Stomach (tissue), 19 donors: ENCODE results near the gene TM7SF3. TPM values are rescaled to one million over a fixed set of nuclear protein-coding genes. Genes with fewer than 3 reads are reported as not detected.

Experiments used
- DNase-seq, 2 donors: peaks; one replicate each; pipeline versions ENCODE4 v3.0.0 to v3.0.0-alpha.2; 2013 to 2019
- H3K27ac ChIP-seq, 5 donors: fragments of 200-600 bp in 4 of 5; sonication (generic) in 4 of 5; one replicate each; pipeline ENCODE4 v1.5.1; 2013 to 2019; ENCODE audit warnings: mild to moderate bottlenecking in 1 of 5, moderate library complexity in 1 of 5
- H3K27me3 ChIP-seq, 3 donors: fragments of 200-600 bp; sonication (generic); one replicate each; pipeline ENCODE4 v1.5.1; 2017 to 2019; ENCODE audit warnings: mixed run types in 1 of 3
- H3K36me3 ChIP-seq, 4 donors: fragments of 200-600 bp; sonication (generic); 1 replicate in 3 of 4; 2 replicates in 1 of 4; pipeline ENCODE4 v1.5.1; 2016 to 2019
- H3K4me1 ChIP-seq, 4 donors: fragments of 200-600 bp; sonication (generic); one replicate each; pipeline ENCODE4 v1.5.1; 2016 to 2019
- H3K4me3 ChIP-seq, 4 donors: fragments of 200-600 bp; sonication (generic) in 3 of 4; one replicate each; pipeline ENCODE4 v1.5.1; 2016 to 2019; ENCODE audit warnings: mild to moderate bottlenecking in 1 of 4
- H3K9me3 ChIP-seq, 4 donors: fragments of 200-600 bp; sonication (generic); one replicate each; pipeline ENCODE4 v1.5.1; 2016 to 2019
- EP300 ChIP-seq: sonication (generic); formaldehyde crosslinking; IDR thresholded peaks from one replicate; pipeline ENCODE4 v1.6.1; 2017; ENCODE audit warnings: antibody characterized with exemption
- POLR2A ChIP-seq, 4 donors: fragments of 450-650 bp; IDR thresholded peaks; one replicate each; pipeline ENCODE4 v1.6.1; 2016; ENCODE audit warnings: antibody characterized with exemption in 4 of 4, control low read depth in 2 of 4, mild to moderate bottlenecking in 1 of 4, moderate library complexity in 1 of 4
- POLR2AphosphoS5 ChIP-seq, 3 donors: sonication (generic); formaldehyde crosslinking; IDR thresholded peaks; one replicate each; pipeline ENCODE4 v1.6.1; 2016; ENCODE audit warnings: antibody characterized with exemption in 3 of 3
- WGBS, 5 donors: extraction: QIAGEN DNeasy Blood & Tissue Kit in 3 of 5; methylation state at CpG; one replicate each; pipeline versions ENCODE4 v1.1.5 to v1.1.7; 2013 to 2018; 5-methylcytosine and 5-hydroxymethylcytosine counted together
- intact Hi-C: fragments of 100-400 bp; cut with DNase I; formaldehyde crosslinking; loops from one replicate; pipeline ENCODE4 v1.15.1; 2023; ENCODE audit warnings: low total_unique reads
- long read RNA-seq, 10 donors: transcript quantifications; one replicate each; lab custom pipeline, GENCODE V29; 2026
- polyA plus RNA-seq, 3 donors: library from polyadenylated mRNA; stranded (reverse); fragments of 200-250 nt; gene quantifications; one replicate each; pipeline ENCODE4 v1.2.3, GENCODE V29; 2013
- total RNA-seq, 5 donors: library from RNA; depleted of rRNA; stranded (reverse); fragments of >200 nt; gene quantifications; one replicate each; pipeline versions ENCODE4 v1.1.0 to v1.2.3, GENCODE V29; 2014 to 2016
- TF ChIP-seq, protein P1 (sequence below), 7 experiments: fragments of 450-650 bp in 4 of 7; fragments of 200-600 bp in 3 of 7; sonication (generic) in 3 of 7; IDR thresholded peaks; one replicate each; pipeline ENCODE4 v1.5.1; 2016 to 2019; ENCODE audit warnings: antibody characterized with exemption in 7 of 7, control low read depth in 2 of 7, mild to moderate bottlenecking in 1 of 7
- donor health status: healthy with polysubstance abuse.
- donor health status: Bipolar disorder and iron deficiency.
- donor health status: healthy.

Gene TM7SF3, protein sequence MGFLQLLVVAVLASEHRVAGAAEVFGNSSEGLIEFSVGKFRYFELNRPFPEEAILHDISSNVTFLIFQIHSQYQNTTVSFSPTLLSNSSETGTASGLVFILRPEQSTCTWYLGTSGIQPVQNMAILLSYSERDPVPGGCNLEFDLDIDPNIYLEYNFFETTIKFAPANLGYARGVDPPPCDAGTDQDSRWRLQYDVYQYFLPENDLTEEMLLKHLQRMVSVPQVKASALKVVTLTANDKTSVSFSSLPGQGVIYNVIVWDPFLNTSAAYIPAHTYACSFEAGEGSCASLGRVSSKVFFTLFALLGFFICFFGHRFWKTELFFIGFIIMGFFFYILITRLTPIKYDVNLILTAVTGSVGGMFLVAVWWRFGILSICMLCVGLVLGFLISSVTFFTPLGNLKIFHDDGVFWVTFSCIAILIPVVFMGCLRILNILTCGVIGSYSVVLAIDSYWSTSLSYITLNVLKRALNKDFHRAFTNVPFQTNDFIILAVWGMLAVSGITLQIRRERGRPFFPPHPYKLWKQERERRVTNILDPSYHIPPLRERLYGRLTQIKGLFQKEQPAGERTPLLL
- total RNA-seq (100 to 1,000 TPM in 4 of 5 donors, 10 to 100 TPM in 1; 49.4 to 148 (median 107) TPM), polyA plus RNA-seq (10 to 100 TPM; 13.5 to 24.2 (median 22.9) TPM)
- long read RNA-seq, donor 1, partial matches to known transcripts = 8 of 11 reads
- long read RNA-seq, donor 1, other reads (novel, unspliced or antisense) = 0 of 11 reads
- long read RNA-seq, donor 2, partial matches to known transcripts = 19 of 23 reads
- long read RNA-seq, donor 2, other reads (novel, unspliced or antisense) = 0 of 23 reads
- long read RNA-seq, donor 3, partial matches to known transcripts = 7 of 11 reads
- long read RNA-seq, donor 3, other reads (novel, unspliced or antisense) = 0 of 11 reads
- long read RNA-seq, donor 4, partial matches to known transcripts = 0 of 2 reads
- long read RNA-seq, donor 4, other reads (novel, unspliced or antisense) = 0 of 2 reads
- long read RNA-seq, donor 5, transcript TM7SF3-201 (12 exons, 2,709 nt) = major isoform, 8 of 9 reads
- long read RNA-seq, donor 5, partial matches to known transcripts = 0 of 9 reads
- long read RNA-seq, donor 5, other reads (novel, unspliced or antisense) = 0 of 9 reads
- long read RNA-seq, donor 6, transcript TM7SF3-216 (2 exons, 412 nt) = minor isoform, 6 of 56 reads
- long read RNA-seq, donor 6, transcript TM7SF3-201 (12 exons, 2,709 nt) = major isoform, 12 of 56 reads
- long read RNA-seq, donor 6, partial matches to known transcripts = 36 of 56 reads
- long read RNA-seq, donor 6, other reads (novel, unspliced or antisense) = 0 of 56 reads
- long read RNA-seq, donor 7, transcript TM7SF3-201 (12 exons, 2,709 nt) = major isoform, 8 of 8 reads
- long read RNA-seq, donor 7, partial matches to known transcripts = 0 of 8 reads
- long read RNA-seq, donor 7, other reads (novel, unspliced or antisense) = 0 of 8 reads
- long read RNA-seq, donor 8, transcript TM7SF3-201 (12 exons, 2,709 nt) = major isoform, 12 of 21 reads
- long read RNA-seq, donor 8, partial matches to known transcripts = 9 of 21 reads
- long read RNA-seq, donor 8, other reads (novel, unspliced or antisense) = 0 of 21 reads
- long read RNA-seq, donor 9, partial matches to known transcripts = 5 of 7 reads
- long read RNA-seq, donor 9, other reads (novel, unspliced or antisense) = 0 of 7 reads
- long read RNA-seq, donor 10, partial matches to known transcripts = 0 of 3 reads
- long read RNA-seq, donor 10, other reads (novel, unspliced or antisense) = 0 of 3 reads

DNA sequence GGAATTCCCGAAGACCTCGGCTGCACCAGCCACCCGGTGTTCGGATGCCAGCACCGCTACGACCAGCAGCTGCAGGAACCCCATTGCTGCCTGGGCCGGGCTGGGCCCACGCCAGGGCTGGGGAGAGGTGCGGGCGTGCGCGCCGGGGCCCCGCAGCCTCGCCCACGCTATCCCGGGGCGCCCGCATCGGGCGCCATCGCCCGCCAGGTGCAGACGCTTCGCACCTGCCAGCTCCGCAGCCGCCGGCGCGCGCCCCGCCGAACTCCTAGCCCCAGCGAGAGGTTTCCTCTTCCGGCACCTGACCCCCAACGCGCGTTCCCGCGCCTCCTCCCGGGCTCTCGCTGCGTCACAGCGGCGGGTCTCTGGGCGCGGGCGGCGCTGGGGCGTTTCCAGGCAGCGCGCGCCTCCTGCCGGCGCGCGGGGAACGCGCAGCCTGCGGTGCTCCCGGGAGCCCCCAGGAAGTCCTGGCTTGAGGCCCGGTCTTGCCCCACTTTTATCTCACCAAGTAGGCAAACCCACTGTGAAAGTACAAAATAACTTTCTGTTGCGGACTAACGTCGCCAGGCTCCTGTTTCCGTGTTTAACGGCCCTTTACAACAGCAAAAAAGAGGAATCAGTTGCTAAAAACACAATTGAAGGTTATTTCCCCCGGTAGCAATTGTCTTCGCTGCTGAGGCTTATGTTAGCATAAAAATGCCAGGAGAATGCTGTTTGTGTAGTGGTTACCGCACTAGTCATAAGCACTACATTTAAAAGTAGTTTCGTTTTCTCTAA, at the start of gene TM7SF3:
TM7SF3 (minus strand) TSS at position 300 of the 774 bp plus-strand sequence; CDS start at position 84, 216 bp downstream.
- 0 to 1% (median 0%) methylated on average over 42 to 71 of the region's 71 CpGs for WGBS, 5 donors
- DNase-seq = peak; percentile 97 to 98
- Histone ChIP-seq H3K4me1 (peaks cover 22 to 64% (median 45%) of the 10 kb centered on the region in 4 donors), H3K27ac (peak within 1 kb of the TSS; percentile 90 to 96 (median 96)), H3K4me3 (peak within 1 kb of the TSS; percentile 85 to 96 (median 90)), H3K36me3 (no peaks in the 10 kb centered on the region), H3K27me3 (no peaks in the 10 kb centered on the region), H3K9me3 (no peaks in the 10 kb centered on the region)
- intact Hi-C loops = no loop called here
- TF ChIP-seq, protein P1, sequence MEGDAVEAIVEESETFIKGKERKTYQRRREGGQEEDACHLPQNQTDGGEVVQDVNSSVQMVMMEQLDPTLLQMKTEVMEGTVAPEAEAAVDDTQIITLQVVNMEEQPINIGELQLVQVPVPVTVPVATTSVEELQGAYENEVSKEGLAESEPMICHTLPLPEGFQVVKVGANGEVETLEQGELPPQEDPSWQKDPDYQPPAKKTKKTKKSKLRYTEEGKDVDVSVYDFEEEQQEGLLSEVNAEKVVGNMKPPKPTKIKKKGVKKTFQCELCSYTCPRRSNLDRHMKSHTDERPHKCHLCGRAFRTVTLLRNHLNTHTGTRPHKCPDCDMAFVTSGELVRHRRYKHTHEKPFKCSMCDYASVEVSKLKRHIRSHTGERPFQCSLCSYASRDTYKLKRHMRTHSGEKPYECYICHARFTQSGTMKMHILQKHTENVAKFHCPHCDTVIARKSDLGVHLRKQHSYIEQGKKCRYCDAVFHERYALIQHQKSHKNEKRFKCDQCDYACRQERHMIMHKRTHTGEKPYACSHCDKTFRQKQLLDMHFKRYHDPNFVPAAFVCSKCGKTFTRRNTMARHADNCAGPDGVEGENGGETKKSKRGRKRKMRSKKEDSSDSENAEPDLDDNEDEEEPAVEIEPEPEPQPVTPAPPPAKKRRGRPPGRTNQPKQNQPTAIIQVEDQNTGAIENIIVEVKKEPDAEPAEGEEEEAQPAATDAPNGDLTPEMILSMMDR (IDR thresholded peaks at IDR 0.05) = peak in 5 of 7 experiments; percentile 71 to 98 (median 94)
- TF ChIP-seq POLR2A (IDR thresholded peaks at IDR 0.05) = no peak
- TF ChIP-seq EP300 = no peak
- peak; percentile 77 to 86 (median 78) for TF ChIP-seq POLR2AphosphoS5 (IDR thresholded peaks at IDR 0.05)

DNA sequence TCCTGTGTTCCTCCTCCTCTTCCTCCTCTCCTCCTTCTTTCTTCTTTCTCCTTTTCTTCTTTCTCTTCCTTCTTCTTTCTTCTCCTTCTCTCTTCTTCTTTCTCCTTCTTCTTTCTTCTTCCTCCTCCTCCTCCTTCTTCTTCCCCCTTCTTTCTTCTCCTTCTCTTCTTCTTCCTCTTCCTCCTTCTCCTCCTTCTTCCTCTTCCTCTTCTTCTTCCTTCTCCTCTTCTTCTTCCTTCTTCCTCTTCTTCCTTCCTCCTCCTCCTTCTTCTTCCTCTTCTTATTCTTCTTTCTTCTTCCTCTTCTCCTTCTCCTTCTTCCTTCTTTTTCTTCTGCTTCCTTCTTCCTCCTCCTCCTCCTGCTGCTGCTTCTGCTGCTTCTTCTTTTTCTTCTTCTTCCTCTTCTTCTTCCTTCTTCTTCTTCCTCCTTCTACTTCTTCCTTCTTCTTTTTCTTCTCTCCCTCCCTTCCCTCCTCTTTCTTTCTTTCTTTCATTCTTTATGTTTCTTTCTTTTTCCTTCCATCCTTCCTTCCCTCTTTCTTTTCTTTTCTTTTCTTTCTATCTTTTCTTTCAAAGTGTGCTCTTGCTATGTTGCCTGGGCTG, 49.2 kb upstream of the TM7SF3 start:
- Histone ChIP-seq H3K27me3 (no peaks in the 10 kb centered on the region), H3K27ac (no peak overlapping the region), H3K9me3 (no peaks in the 10 kb centered on the region), H3K4me3 (no peak overlapping the region), H3K36me3 (no peaks in the 10 kb centered on the region), H3K4me1 (no peaks in the 10 kb centered on the region)
- intact Hi-C loops = no loop called here
- no peak for DNase-seq
- TF ChIP-seq, protein P1 (IDR thresholded peaks at IDR 0.05) = no peak
- TF ChIP-seq POLR2AphosphoS5 (IDR thresholded peaks at IDR 0.05) = no peak
- no peak for TF ChIP-seq EP300
- TF ChIP-seq POLR2A (IDR thresholded peaks at IDR 0.05) = no peak

DNA sequence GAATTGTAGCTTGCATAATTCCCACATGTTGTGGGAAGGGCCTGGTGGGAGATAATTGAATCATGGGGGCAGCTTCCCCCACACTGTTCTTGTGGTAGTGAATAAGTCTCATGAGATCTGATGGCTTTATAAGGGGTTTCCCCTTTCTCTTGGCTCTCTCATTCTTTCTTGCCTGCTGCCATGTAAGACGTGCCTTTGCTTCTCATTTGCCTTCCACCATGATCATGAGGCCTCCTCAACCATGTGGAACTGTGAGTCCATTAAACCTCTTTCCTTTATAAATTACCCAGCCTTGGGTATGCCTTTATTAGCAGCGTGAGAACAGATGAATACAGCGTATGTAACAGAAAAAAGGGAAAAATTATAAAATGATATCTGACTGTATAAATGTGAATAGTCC, 47.1 kb upstream of the TM7SF3 start:
- H3K36me3 ChIP-seq = no peaks in the 10 kb centered on the region
- no peak overlapping the region for H3K27ac ChIP-seq
- TF ChIP-seq, protein P1 (IDR thresholded peaks at IDR 0.05) = no peak
- TF ChIP-seq POLR2AphosphoS5 (IDR thresholded peaks at IDR 0.05) (no peak), EP300 (no peak), POLR2A (IDR thresholded peaks at IDR 0.05) (no peak)
- no peaks in the 10 kb centered on the region for H3K27me3 ChIP-seq
- no peak overlapping the region for H3K4me3 ChIP-seq
- H3K4me1 ChIP-seq = no peaks in the 10 kb centered on the region
- intact Hi-C loops = no loop called here
- no peak for DNase-seq
- 84 to 98% (median 90%) methylated on average over 3 of the region's 3 CpGs for WGBS, 5 donors
- H3K9me3 ChIP-seq = no peaks in the 10 kb centered on the region
